Gastroesophageal sphincter (tissue), 4 donors: ENCODE data around the gene PLEKHA7. TPM values are rescaled to one million over a fixed set of nuclear protein-coding genes. Genes with fewer than 3 reads are reported as not detected.
"Not testable (repeated sequence)": the region's sequence is repeated elsewhere in the genome, so short reads cannot be mapped to it uniquely, and the experiment has no call there.

ENCODE experiments used
- ATAC-seq: fragments of 150-250 bp; one replicate; pipeline ENCODE4 v1.9.1; 2016; ENCODE audit warnings: mild to moderate bottlenecking, moderate library complexity
- H3K27ac ChIP-seq, 4 donors: fragments of 200-600 bp; sonication (generic) in 3 of 4; 1 replicate in 3 of 4; 2 replicates in 1 of 4; pipeline ENCODE4 v1.5.1; 2016 to 2019
- H3K27me3 ChIP-seq: fragments of 200-600 bp; sonication (generic); one replicate; pipeline ENCODE4 v1.5.1; 2019
- H3K36me3 ChIP-seq, 2 donors: fragments of 200-600 bp; sonication (generic); one replicate each; pipeline ENCODE4 v1.5.1; 2019; ENCODE audit warnings: control low read depth in 1 of 2
- H3K4me1 ChIP-seq, 3 donors: fragments of 200-600 bp; sonication (generic); 1 replicate in 2 of 3; 2 replicates in 1 of 3; pipeline ENCODE4 v1.5.1; 2016 to 2019; ENCODE audit warnings: control low read depth in 2 of 3
- H3K4me3 ChIP-seq, 2 donors: fragments of 200-600 bp; sonication (generic); one replicate each; pipeline ENCODE4 v1.5.1; 2019; ENCODE audit warnings: mild to moderate bottlenecking in 1 of 2, moderate library complexity in 1 of 2
- H3K9me3 ChIP-seq, 3 donors: fragments of 200-600 bp; sonication (generic); one replicate each; pipeline ENCODE4 v1.5.1; 2017 to 2019; ENCODE audit warnings: control low read depth in 2 of 3
- EP300 ChIP-seq: sonication (generic); formaldehyde crosslinking; IDR thresholded peaks from one replicate; pipeline ENCODE4 v1.6.1; 2017; ENCODE audit warnings: antibody characterized with exemption, mild to moderate bottlenecking
- POLR2A ChIP-seq, 2 donors: fragments of 450-650 bp; IDR thresholded peaks; one replicate each; pipeline ENCODE4 v1.6.1; 2017; ENCODE audit warnings: antibody characterized with exemption in 2 of 2, mild to moderate bottlenecking in 2 of 2, moderate library complexity in 1 of 2
- POLR2AphosphoS5 ChIP-seq: sonication (generic); formaldehyde crosslinking; IDR thresholded peaks from one replicate; pipeline ENCODE4 v1.6.1; 2017; ENCODE audit warnings: antibody characterized with exemption
- WGBS, 2 donors: methylation state at CpG; one replicate each; pipeline ENCODE4 v1.1.5; 2018; ENCODE audit warnings: low coverage in 1 of 2; 5-methylcytosine and 5-hydroxymethylcytosine counted together
- total RNA-seq, 4 donors: library from RNA; depleted of rRNA; stranded (reverse); fragments of >200 nt; gene quantifications; one replicate each; pipeline ENCODE4 v1.1.0, GENCODE V29; 2016
- TF ChIP-seq, protein P1 (sequence below), 4 experiments: fragments of 200-600 bp in 2 of 4; fragments of 450-650 bp in 2 of 4; sonication (generic) in 1 of 4; IDR thresholded peaks; one replicate each; pipeline ENCODE4 v1.5.1; 2017 to 2019; ENCODE audit warnings: antibody characterized with exemption in 4 of 4, mild to moderate bottlenecking in 2 of 4, moderate library complexity in 2 of 4

PLEKHA7 gene
- total RNA-seq, 4 donors from 2014 or later: 8.6 to 13.2 (median 12.2) TPM

DNA sequence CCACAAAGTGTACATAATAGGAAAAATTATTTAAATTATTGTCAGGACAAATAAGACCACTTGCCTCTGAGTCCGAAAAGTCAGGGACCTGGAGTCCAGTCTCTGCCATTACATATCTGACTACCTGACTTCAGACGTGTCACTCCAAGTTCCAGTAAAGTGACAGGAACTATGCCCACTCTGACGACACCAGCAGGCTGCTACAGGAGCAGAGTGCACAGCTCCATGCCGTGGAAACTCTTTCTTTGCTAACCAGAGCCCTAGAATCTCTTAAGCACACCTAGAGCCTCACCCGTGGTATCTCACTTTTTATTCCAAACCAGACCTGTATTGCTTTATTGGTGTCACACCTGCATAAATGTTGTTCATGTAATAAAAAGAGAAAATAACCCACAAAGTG is 93.7 kb downstream of the PLEKHA7 start:
- H3K4me1 ChIP-seq: peaks cover 0 to 20% (median 5%) of the 10 kb centered on the region in 3 donors
- H3K27ac ChIP-seq: no peak overlapping the region
- TF ChIP-seq, protein P1, sequence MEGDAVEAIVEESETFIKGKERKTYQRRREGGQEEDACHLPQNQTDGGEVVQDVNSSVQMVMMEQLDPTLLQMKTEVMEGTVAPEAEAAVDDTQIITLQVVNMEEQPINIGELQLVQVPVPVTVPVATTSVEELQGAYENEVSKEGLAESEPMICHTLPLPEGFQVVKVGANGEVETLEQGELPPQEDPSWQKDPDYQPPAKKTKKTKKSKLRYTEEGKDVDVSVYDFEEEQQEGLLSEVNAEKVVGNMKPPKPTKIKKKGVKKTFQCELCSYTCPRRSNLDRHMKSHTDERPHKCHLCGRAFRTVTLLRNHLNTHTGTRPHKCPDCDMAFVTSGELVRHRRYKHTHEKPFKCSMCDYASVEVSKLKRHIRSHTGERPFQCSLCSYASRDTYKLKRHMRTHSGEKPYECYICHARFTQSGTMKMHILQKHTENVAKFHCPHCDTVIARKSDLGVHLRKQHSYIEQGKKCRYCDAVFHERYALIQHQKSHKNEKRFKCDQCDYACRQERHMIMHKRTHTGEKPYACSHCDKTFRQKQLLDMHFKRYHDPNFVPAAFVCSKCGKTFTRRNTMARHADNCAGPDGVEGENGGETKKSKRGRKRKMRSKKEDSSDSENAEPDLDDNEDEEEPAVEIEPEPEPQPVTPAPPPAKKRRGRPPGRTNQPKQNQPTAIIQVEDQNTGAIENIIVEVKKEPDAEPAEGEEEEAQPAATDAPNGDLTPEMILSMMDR (IDR thresholded peaks at IDR 0.05): no peak
- TF ChIP-seq POLR2AphosphoS5 (no peak), EP300 (no peak), POLR2A (IDR thresholded peaks at IDR 0.05) (no peak)
- no peak for ATAC-seq
- H3K9me3 ChIP-seq: no peaks in the 10 kb centered on the region
- H3K27me3 ChIP-seq: no peaks in the 10 kb centered on the region
- H3K4me3 ChIP-seq: no peak overlapping the region
- WGBS, 2 donors: 81 to 82% methylated on average over 5 of the region's 5 CpGs
- no peaks in the 10 kb centered on the region for H3K36me3 ChIP-seq

- H3K4me1 ChIP-seq, ATAC-seq, H3K27ac ChIP-seq, H3K4me3 ChIP-seq, H3K36me3 ChIP-seq, H3K27me3 ChIP-seq, H3K9me3 ChIP-seq: not testable (repeated sequence)
- WGBS, 2 donors: 89 to 93% methylated on average over 6 of the region's 6 CpGs
Observed at GRCh38 chr11:16918543-16919182, 95.6 kb downstream of the PLEKHA7 start.

- Histone ChIP-seq H3K36me3 (no peaks in the 10 kb centered on the region), H3K9me3 (no peaks in the 10 kb centered on the region), H3K4me3 (no peak overlapping the region), H3K27me3 (no peaks in the 10 kb centered on the region), H3K27ac (no peak overlapping the region), H3K4me1 (no peaks in the 10 kb centered on the region)
- no peak for TF ChIP-seq POLR2A (IDR thresholded peaks at IDR 0.05)
- TF ChIP-seq EP300: no peak
- no peak for TF ChIP-seq POLR2AphosphoS5
- TF ChIP-seq, protein P1 (IDR thresholded peaks at IDR 0.05): no peak
- 92 to 100% methylated on average over 3 to 4 of the region's 4 CpGs for WGBS, 2 donors
- no peak for ATAC-seq
Observed at GRCh38 chr11:16917941-16918340, 96.3 kb downstream of the PLEKHA7 start.

DNA sequence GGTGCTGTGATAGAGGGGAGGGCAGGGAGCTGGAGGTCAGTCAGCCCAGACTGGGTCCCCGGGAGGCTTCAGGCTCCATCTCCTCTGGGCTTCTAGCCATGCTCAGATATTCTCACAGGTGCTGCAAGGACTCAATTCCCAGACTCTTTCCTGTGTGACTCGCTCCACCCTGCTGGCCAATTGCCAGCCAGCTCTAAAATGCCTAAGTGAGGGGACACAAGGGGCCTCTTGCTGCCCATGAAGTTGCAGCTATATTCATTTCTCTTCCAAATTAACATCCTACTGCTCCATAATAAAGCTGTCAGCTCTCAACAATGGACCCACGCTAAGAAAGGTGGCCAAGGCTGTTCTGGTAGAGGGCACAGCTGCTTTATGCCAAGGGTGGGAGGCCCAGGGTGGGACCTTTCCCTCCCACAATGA is 101.5 kb downstream of the PLEKHA7 start:
- Histone ChIP-seq H3K9me3 (no peaks in the 10 kb centered on the region), H3K4me1 (peaks cover 0 to 23% (median 0%) of the 10 kb centered on the region in 3 donors), H3K36me3 (no peaks in the 10 kb centered on the region), H3K27ac (no peak overlapping the region), H3K27me3 (no peaks in the 10 kb centered on the region), H3K4me3 (no peak overlapping the region)
- 28 to 62% methylated on average over 2 of the region's 3 CpGs for WGBS, 2 donors
- ATAC-seq: no peak
- TF ChIP-seq POLR2AphosphoS5: no peak

- no peak overlapping the region for H3K4me3 ChIP-seq
- H3K27ac ChIP-seq: no peak overlapping the region
- H3K27me3 ChIP-seq: no peaks in the 10 kb centered on the region
- no peaks in the 10 kb centered on the region for H3K36me3 ChIP-seq
- no peak for ATAC-seq
- TF ChIP-seq, protein P1 (IDR thresholded peaks at IDR 0.05): no peak
- TF ChIP-seq POLR2A (IDR thresholded peaks at IDR 0.05) (no peak), EP300 (no peak), POLR2AphosphoS5 (no peak)
- H3K9me3 ChIP-seq: no peaks in the 10 kb centered on the region
- 81 to 100% methylated on average over 4 of the region's 4 CpGs for WGBS, 2 donors
- H3K4me1 ChIP-seq: peaks cover 0 to 23% (median 0%) of the 10 kb centered on the region in 3 donors
Observed at GRCh38 chr11:16911658-16912057, 102.6 kb downstream of the PLEKHA7 start.

DNA sequence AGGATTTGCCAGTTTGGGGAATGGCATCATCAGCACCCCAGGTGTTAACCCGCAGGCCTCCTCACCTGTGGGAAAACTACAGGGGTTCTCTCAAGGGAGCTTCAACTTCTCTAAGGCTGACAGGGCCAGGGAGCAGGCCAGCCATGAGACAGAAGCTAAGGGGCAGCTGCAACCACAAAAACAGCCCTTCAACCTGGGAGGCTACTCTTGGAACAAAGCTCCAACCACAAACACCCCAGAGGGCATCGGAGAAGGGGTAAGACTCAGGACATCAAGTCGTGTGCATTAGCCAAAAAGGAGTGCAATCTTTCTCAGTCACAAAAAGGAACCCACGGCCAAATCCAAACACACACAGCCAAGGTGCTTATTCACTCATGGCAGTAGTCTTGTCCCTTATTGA is 103.0 kb downstream of the PLEKHA7 start:
- whole genome bisulfite sequencing, 2 donors: 55% methylated on average over 4 of the region's 4 CpGs; no CpG with 5 or more reads in 1 of the 2 donors
- Histone ChIP-seq H3K27me3 (no peaks in the 10 kb centered on the region), H3K36me3 (no peaks in the 10 kb centered on the region), H3K9me3 (no peaks in the 10 kb centered on the region), H3K27ac (no peak overlapping the region), H3K4me3 (no peak overlapping the region), H3K4me1 (peaks cover 0 to 23% (median 0%) of the 10 kb centered on the region in 3 donors)
- no peak for ATAC-seq
- TF ChIP-seq POLR2AphosphoS5: no peak
- TF ChIP-seq, protein P1 (IDR thresholded peaks at IDR 0.05): no peak
- TF ChIP-seq POLR2A (IDR thresholded peaks at IDR 0.05): no peak
- no peak for TF ChIP-seq EP300
